Neural progenitor cell (in vitro differentiated cells): ENCODE data around the gene TRIM41.

ENCODE experiments used
- EZH2 ChIP-seq: fragments of 200-600 bp; sonication (generic); IDR thresholded peaks from 2 replicates; pipeline ENCODE4 v1.6.1; 2017; ENCODE audit warnings: antibody characterized with exemption, mild to moderate bottlenecking, moderate library complexity
- TF ChIP-seq, protein P1 (sequence below): fragments of 200-600 bp; sonication (generic); IDR thresholded peaks from 2 replicates; pipeline ENCODE4 v1.5.1; 2017; ENCODE audit warnings: antibody characterized with exemption, mild to moderate bottlenecking

- TF ChIP-seq, protein P1, sequence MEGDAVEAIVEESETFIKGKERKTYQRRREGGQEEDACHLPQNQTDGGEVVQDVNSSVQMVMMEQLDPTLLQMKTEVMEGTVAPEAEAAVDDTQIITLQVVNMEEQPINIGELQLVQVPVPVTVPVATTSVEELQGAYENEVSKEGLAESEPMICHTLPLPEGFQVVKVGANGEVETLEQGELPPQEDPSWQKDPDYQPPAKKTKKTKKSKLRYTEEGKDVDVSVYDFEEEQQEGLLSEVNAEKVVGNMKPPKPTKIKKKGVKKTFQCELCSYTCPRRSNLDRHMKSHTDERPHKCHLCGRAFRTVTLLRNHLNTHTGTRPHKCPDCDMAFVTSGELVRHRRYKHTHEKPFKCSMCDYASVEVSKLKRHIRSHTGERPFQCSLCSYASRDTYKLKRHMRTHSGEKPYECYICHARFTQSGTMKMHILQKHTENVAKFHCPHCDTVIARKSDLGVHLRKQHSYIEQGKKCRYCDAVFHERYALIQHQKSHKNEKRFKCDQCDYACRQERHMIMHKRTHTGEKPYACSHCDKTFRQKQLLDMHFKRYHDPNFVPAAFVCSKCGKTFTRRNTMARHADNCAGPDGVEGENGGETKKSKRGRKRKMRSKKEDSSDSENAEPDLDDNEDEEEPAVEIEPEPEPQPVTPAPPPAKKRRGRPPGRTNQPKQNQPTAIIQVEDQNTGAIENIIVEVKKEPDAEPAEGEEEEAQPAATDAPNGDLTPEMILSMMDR, result no peak
- no peak for TF ChIP-seq EZH2
Observed at GRCh38 chr5:181235323-181235688, 12.2 kb downstream of the TRIM41 start.
